Ascending aorta (tissue), 2 donors: ENCODE measurements around the gene SUMO3. TPM values are rescaled to one million over a fixed set of nuclear protein-coding genes. Genes with fewer than 3 reads are reported as not detected.

Experiments used
- DNase-seq, 2 donors: peaks; one replicate each; pipeline ENCODE4 v3.0.0-alpha.2; 2019; ENCODE audit warnings: low spot score in 2 of 2
- H3K27ac ChIP-seq, 2 donors: fragments of 200-600 bp; sonication (generic); one replicate each; pipeline ENCODE4 v1.5.1; 2016 to 2017; ENCODE audit warnings: mild to moderate bottlenecking in 1 of 2
- H3K27me3 ChIP-seq: fragments of 200-600 bp; sonication (generic); one replicate; pipeline ENCODE4 v1.5.1; 2017
- H3K36me3 ChIP-seq, 2 donors: fragments of 200-600 bp; sonication (generic); one replicate each; pipeline ENCODE4 v1.5.1; 2016
- H3K4me1 ChIP-seq, 2 donors: fragments of 200-600 bp; sonication (generic); one replicate each; pipeline ENCODE4 v1.5.1; 2016 to 2017; ENCODE audit warnings: mild to moderate bottlenecking in 1 of 2
- H3K4me3 ChIP-seq, 2 donors: fragments of 200-600 bp; sonication (generic); one replicate each; pipeline ENCODE4 v1.5.1; 2016 to 2017; ENCODE audit warnings: mild to moderate bottlenecking in 1 of 2
- H3K9me3 ChIP-seq, 2 donors: fragments of 200-600 bp; sonication (generic); one replicate each; pipeline ENCODE4 v1.5.1; 2016
- CTCF ChIP-seq, 3 experiments: fragments of 200-600 bp in 2 of 3; fragments of 450-650 bp in 1 of 3; sonication (generic) in 2 of 3; IDR thresholded peaks; one replicate each; pipeline ENCODE4 v1.5.1; 2016 to 2019; ENCODE audit warnings: antibody characterized with exemption in 3 of 3, mild to moderate bottlenecking in 1 of 3, moderate library complexity in 1 of 3
- intact Hi-C: fragments of 100-400 bp; cut with DNase I; formaldehyde crosslinking; loops from one replicate; pipeline ENCODE4 v1.15.1; 2023
- total RNA-seq: library from RNA; depleted of rRNA; stranded (reverse); fragments of >200 nt; gene quantifications from one replicate; pipeline ENCODE4 v1.1.0, GENCODE V29; 2016

SUMO3 gene
- total RNA-seq, 1 donor from 2014 or later: 69.2 TPM

GRCh38 chr21:44838951-44839350 is 21.1 kb upstream of the SUMO3 start:
- Histone ChIP-seq H3K27ac (no peak overlapping the region), H3K36me3 (no peaks in the 10 kb centered on the region), H3K9me3 (no peaks in the 10 kb centered on the region), H3K4me3 (no peak overlapping the region), H3K4me1 (no peaks in the 10 kb centered on the region), H3K27me3 (no peaks in the 10 kb centered on the region)
- DNase-seq: no peak
- intact Hi-C loops: no loop called here
- no peak for TF ChIP-seq CTCF (IDR thresholded peaks at IDR 0.05)

DNA sequence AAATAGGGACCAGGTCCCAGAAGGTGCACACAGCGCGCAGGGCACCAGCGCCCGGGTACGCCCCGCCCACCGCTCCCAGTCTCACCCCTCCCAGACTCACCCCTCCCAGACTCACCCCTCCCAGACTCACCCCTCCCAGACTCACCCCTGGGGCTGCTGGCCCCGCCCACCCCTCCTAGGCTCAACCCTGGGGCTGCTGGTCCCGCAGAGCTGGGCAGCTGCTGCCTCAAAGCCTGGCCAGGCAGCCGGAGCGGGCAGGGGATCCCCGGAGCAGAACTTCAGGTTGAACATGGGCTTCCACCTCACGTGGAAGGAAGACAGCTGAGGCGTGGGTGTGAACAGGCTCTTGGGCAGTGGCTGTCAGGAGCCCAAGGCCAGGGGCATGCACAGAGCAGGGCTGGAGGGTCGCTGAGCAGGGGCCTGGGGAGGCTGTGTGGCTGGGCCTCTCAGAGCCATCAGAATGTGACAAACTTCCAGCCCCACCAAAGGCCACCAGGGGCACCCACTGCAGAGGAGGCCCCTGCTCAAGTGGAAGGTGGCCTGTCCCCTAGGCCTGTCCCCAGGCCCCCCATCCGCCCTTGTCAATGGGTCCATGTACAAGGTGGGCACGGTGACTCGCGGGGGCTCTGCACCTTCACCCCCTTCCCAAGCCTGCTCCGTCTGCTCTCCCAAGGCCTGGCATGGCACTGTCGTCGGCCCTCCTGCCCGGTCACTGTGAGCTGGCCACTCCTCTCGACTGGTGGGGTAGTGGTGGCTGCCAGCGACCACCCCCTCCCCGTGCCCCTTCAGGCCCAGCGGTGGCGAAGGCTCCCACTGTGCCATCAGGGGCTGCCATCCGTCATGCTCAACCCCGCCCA is 20.4 kb upstream of the SUMO3 start:
- H3K27ac ChIP-seq: no peak overlapping the region
- no peak overlapping the region for H3K4me3 ChIP-seq
- H3K4me1 ChIP-seq: no peaks in the 10 kb centered on the region
- intact Hi-C loops: no loop called here
- no peaks in the 10 kb centered on the region for H3K9me3 ChIP-seq
- TF ChIP-seq CTCF (IDR thresholded peaks at IDR 0.05): no peak
- DNase-seq: no peak
- H3K36me3 ChIP-seq: no peaks in the 10 kb centered on the region
- H3K27me3 ChIP-seq: no peaks in the 10 kb centered on the region

DNA sequence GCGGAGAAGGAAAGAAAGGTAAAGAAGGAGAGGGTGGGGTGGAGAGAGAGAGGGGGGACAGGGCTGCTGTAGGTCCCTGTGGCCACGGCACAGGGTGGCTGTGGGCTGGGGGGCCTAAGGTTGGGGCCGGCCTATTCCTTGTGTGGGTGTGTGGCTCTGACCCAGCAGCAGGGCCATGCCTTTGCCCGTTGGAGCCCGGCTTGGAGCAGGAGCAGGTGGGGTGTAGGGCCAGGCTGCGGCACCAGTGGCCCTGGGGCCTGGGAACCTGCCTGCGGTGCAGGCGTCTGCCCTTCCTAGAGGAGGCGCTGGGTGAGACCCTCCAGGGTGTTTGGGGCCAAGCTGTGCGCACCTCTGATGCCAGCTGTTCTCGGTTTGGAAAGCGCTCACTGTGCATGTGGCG is 19.7 kb upstream of the SUMO3 start:
- Histone ChIP-seq H3K4me1 (no peaks in the 10 kb centered on the region), H3K27ac (no peak overlapping the region), H3K27me3 (no peaks in the 10 kb centered on the region), H3K36me3 (no peaks in the 10 kb centered on the region), H3K4me3 (no peak overlapping the region), H3K9me3 (no peaks in the 10 kb centered on the region)
- intact Hi-C loops: no loop called here
- TF ChIP-seq CTCF (IDR thresholded peaks at IDR 0.05): no peak
- no peak for DNase-seq

GRCh38 chr21:44836666-44837471 is 19.0 kb upstream of the SUMO3 start:
- no peaks in the 10 kb centered on the region for H3K9me3 ChIP-seq
- DNase-seq: no peak
- no peaks in the 10 kb centered on the region for H3K27me3 ChIP-seq
- intact Hi-C loops: no loop called here
- no peaks in the 10 kb centered on the region for H3K4me1 ChIP-seq
- TF ChIP-seq CTCF (IDR thresholded peaks at IDR 0.05): no peak
- H3K27ac ChIP-seq: no peak overlapping the region
- H3K4me3 ChIP-seq: no peak overlapping the region
- H3K36me3 ChIP-seq: no peaks in the 10 kb centered on the region

DNA sequence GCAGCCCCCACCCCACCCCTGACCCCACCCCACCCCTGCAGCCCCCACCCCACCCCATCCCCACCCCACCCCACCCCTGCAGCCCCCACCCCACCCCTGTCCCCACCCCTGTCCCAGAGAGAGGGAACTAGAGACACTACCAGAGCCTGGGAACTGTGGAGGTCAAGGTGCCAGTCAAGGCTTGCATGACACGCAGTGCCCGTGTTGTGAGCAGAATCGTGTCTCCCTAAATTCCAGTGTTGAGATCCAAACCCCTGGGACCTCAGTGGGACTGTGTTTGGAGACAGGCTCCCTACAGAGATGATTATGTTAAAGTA is 18.4 kb upstream of the SUMO3 start:
- Histone ChIP-seq H3K27me3 (no peaks in the 10 kb centered on the region), H3K4me1 (no peaks in the 10 kb centered on the region), H3K27ac (no peak overlapping the region), H3K4me3 (no peak overlapping the region), H3K9me3 (no peaks in the 10 kb centered on the region), H3K36me3 (no peaks in the 10 kb centered on the region)
- DNase-seq: no peak
- intact Hi-C loops: no loop called here
- TF ChIP-seq CTCF (IDR thresholded peaks at IDR 0.05): no peak
